Epithelial cell of proximal tubule (primary cell): ENCODE measurements around the gene SYCP2L. TPM values are rescaled to one million over a fixed set of nuclear protein-coding genes. Genes with fewer than 3 reads are reported as not detected.
"Not testable (repeated sequence)": the region's sequence is repeated elsewhere in the genome, so short reads cannot be mapped to it uniquely, and the experiment has no call there.

Experiments
- DNase-seq: peaks from one replicate; pipeline ENCODE4 v3.0.0-alpha.2; 2011; ENCODE audit warnings: low read depth
- H3K4me3 ChIP-seq: 2 replicates; pipeline ENCODE4 v1.5.1; 2011; ENCODE audit warnings: low read depth, mild to moderate bottlenecking, low read length
- total RNA-seq: library from RNA; depleted of rRNA; stranded (reverse); fragments of >200 nt; gene quantifications from 2 replicates; pipeline ENCODE4 v1.2.3, GENCODE V29; 2015
- TF ChIP-seq, protein P1 (sequence below): conservative IDR thresholded peaks from 2 replicates; pipeline ENCODE4 v1.5.1; 2012; ENCODE audit warnings: low read depth, mild to moderate bottlenecking, low read length

Gene SYCP2L
- total RNA-seq, 1 donor from 2014 or later = 3.4 TPM

DNA sequence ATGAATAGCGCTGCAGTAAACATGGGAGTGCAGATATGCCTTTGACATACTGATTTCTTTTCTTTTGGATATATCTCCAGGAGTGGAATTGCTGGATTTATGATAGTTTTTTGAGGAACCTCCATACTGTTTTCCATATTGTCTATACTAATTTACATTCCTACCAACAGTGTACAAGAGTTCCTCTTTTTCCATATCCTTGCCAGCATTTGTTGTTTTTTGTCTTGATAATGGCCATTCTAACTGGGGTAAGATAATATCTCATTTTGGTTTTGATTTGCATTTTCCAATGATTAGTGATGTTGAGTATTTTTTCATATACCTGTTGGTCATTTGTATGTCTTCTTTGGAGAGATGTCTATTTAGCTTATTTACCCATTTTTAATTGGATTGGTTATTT lies 3.3 kb downstream of the SYCP2L start:
- TF ChIP-seq, protein P1, sequence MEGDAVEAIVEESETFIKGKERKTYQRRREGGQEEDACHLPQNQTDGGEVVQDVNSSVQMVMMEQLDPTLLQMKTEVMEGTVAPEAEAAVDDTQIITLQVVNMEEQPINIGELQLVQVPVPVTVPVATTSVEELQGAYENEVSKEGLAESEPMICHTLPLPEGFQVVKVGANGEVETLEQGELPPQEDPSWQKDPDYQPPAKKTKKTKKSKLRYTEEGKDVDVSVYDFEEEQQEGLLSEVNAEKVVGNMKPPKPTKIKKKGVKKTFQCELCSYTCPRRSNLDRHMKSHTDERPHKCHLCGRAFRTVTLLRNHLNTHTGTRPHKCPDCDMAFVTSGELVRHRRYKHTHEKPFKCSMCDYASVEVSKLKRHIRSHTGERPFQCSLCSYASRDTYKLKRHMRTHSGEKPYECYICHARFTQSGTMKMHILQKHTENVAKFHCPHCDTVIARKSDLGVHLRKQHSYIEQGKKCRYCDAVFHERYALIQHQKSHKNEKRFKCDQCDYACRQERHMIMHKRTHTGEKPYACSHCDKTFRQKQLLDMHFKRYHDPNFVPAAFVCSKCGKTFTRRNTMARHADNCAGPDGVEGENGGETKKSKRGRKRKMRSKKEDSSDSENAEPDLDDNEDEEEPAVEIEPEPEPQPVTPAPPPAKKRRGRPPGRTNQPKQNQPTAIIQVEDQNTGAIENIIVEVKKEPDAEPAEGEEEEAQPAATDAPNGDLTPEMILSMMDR = no peak
- DNase-seq = no peak

GRCh38 chr6:10891960-10892359 lies 5.1 kb downstream of the SYCP2L start:
- no peak overlapping the region for H3K4me3 ChIP-seq
- DNase-seq = no peak
- TF ChIP-seq, protein P1 = no peak

More for the DNA sequence above, 3.3 kb downstream of the SYCP2L start:
- no peak overlapping the region for H3K4me3 ChIP-seq

DNA sequence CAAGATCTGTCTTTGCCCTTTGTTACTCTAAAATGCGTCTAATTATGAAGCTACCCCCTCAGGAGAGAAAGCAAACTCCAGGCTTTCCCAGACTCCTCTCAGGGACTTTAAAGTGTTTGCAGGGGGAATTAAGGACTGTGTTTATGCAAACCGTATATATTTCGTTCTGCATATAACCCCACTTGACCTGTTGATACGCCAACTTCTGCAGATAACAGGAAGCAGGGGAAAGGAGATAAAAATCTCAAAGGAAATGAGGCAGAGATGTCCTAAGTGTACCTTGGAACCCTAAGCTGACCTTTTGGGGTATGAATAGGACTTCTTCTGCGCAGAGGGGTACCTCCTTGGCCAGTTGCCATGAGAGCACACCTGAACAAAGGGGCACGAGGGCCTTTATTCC lies 8.1 kb downstream of the SYCP2L start:
- TF ChIP-seq, protein P1 = no peak
- DNase-seq = no peak
- no peak overlapping the region for H3K4me3 ChIP-seq

DNA sequence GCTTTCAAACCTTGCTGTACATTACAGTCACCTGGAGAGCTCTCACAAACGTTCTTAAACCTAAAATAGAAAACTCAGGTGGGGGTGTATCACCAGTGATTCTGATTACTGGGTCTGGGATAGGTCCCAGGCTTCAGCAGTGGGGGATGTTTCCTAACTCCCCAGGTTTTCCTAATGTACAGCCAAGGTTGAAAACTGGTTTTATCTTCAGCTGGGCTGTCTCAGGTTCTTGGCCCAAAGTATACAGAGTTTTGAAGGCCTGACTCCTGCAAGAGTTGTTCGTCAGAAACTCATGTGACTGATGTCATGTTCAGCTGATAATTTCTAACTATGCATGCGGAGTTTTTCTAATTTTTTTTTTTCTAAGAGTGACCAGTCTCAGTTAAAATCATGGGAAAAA lies 9.8 kb downstream of the SYCP2L start:
- TF ChIP-seq, protein P1 = no peak
- DNase-seq = no peak
- H3K4me3 ChIP-seq = no peak overlapping the region

- no peak overlapping the region for H3K4me3 ChIP-seq
- DNase-seq = no peak
- TF ChIP-seq, protein P1 = no peak
Measured at GRCh38 chr6:10901770-10902169, 14.9 kb downstream of the SYCP2L start.

GRCh38 chr6:10904015-10904414 lies 17.2 kb downstream of the SYCP2L start:
- TF ChIP-seq, protein P1 = no peak
- no peak for DNase-seq
- H3K4me3 ChIP-seq = no peak overlapping the region

GRCh38 chr6:10908228-10908627 lies 21.4 kb downstream of the SYCP2L start:
- DNase-seq = no peak
- TF ChIP-seq, protein P1 = no peak
- no peak overlapping the region for H3K4me3 ChIP-seq

DNA sequence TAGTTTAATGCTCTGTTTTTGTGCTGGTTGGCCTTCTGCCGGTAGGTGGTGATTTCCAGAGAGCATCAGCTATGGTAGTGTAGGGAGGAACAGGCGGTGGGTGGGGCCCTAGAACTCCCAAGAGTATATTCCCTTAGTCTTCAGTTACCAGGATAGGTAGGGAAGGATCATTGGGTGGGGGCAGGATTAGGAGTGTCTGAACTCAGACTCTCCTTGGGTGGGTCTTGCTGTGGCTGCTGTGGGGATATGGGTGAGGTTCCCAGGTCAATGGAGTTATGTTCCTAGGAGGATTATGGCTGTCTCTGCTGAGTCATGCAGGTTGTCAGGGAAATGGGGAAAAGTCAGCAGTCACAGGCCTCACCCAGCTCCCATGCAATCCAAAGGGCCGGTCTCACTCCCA lies 32.7 kb downstream of the SYCP2L start:
- DNase-seq, H3K4me3 ChIP-seq: not testable (repeated sequence)
